Skeletal muscle tissue (tissue), 4 donors: Measurements from ENCODE around the gene ZNF469. TPM values are rescaled to one million over a fixed set of nuclear protein-coding genes. Genes with fewer than 3 reads are reported as not detected.
A peak's percentile ranks its signal among the peaks of the same experiment; 100 is the strongest.

ENCODE experiments used
- H3K27ac ChIP-seq: one replicate; pipeline ENCODE4 v1.7.0; 2013; ENCODE audit warnings: mild to moderate bottlenecking, low read depth, low read length, inconsistent platforms
- H3K27me3 ChIP-seq, 3 donors: one replicate each; pipeline ENCODE4 v1.7.0; 2013; ENCODE audit warnings: low read length in 3 of 3; ENCODE audit not compliant: control insufficient read depth in 3 of 3, insufficient read depth in 3 of 3
- H3K36me3 ChIP-seq, 3 donors: one replicate each; pipeline ENCODE4 v1.7.0; 2013; ENCODE audit warnings: low read length in 3 of 3; ENCODE audit not compliant: control insufficient read depth in 3 of 3, insufficient read depth in 3 of 3
- H3K4me1 ChIP-seq, 3 donors: one replicate each; pipeline ENCODE4 v1.7.0; 2013; ENCODE audit warnings: low read length in 3 of 3, mild to moderate bottlenecking in 3 of 3; ENCODE audit not compliant: control insufficient read depth in 3 of 3, insufficient read depth in 3 of 3
- H3K4me3 ChIP-seq, 3 donors: one replicate each; pipeline ENCODE4 v1.7.0; 2013; ENCODE audit warnings: low read length in 3 of 3
- H3K9ac ChIP-seq, 3 donors: one replicate each; pipeline ENCODE4 v1.7.0; 2013; ENCODE audit warnings: low read length in 3 of 3, mild to moderate bottlenecking in 3 of 3, moderate library complexity in 2 of 3, low read depth in 1 of 3
- H3K9me3 ChIP-seq, 3 donors: one replicate each; pipeline ENCODE4 v1.7.0; 2013; ENCODE audit warnings: low read length in 3 of 3; ENCODE audit not compliant: control insufficient read depth in 3 of 3
- total RNA-seq: library from RNA; depleted of rRNA; stranded (reverse); fragments of >200 nt; gene quantifications from one replicate; pipeline ENCODE4 v1.2.3, GENCODE V29; 2014
- donor health status: Osteomylitis.

Gene ZNF469
- total RNA-seq, 1 donor from 2014 or later: 3.7 TPM

- H3K27me3 ChIP-seq: peaks cover 3 to 6% (median 4%) of the 10 kb centered on the region in 3 donors
- no peak overlapping the region for H3K4me3 ChIP-seq
- no peaks in the 10 kb centered on the region for H3K36me3 ChIP-seq
- peaks cover 0 to 6% (median 0%) of the 10 kb centered on the region in 3 donors for H3K4me1 ChIP-seq
- H3K9me3 ChIP-seq: peaks cover 0 to 3% (median 0%) of the 10 kb centered on the region in 3 donors
- no peak overlapping the region for H3K27ac ChIP-seq
- H3K9ac ChIP-seq: no peak overlapping the region
These were observed 34.9 kb upstream of the ZNF469 start for GRCh38 chr16:88347656-88348376.

GRCh38 chr16:88348377-88349152, 34.2 kb upstream of the ZNF469 start:
- H3K36me3 ChIP-seq: no peaks in the 10 kb centered on the region
- no peak overlapping the region for H3K9ac ChIP-seq
- H3K27ac ChIP-seq: no peak overlapping the region
- H3K27me3 ChIP-seq: peaks cover 3 to 4% (median 4%) of the 10 kb centered on the region in 3 donors
- H3K9me3 ChIP-seq: no peaks in the 10 kb centered on the region
- H3K4me1 ChIP-seq: peaks cover 0 to 6% (median 0%) of the 10 kb centered on the region in 3 donors
- no peak overlapping the region for H3K4me3 ChIP-seq

GRCh38 chr16:88349153-88349902, 33.4 kb upstream of the ZNF469 start:
- no peaks in the 10 kb centered on the region for H3K9me3 ChIP-seq
- H3K27ac ChIP-seq: no peak overlapping the region
- H3K27me3 ChIP-seq: peaks cover 3 to 4% (median 4%) of the 10 kb centered on the region in 3 donors
- H3K4me3 ChIP-seq: no peak overlapping the region
- H3K9ac ChIP-seq: peak overlapping the region in 1 of 3 donors; percentile 16
- H3K4me1 ChIP-seq: peaks cover 0 to 6% (median 0%) of the 10 kb centered on the region in 3 donors
- no peaks in the 10 kb centered on the region for H3K36me3 ChIP-seq

GRCh38 chr16:88349903-88350900, 32.6 kb upstream of the ZNF469 start:
- Histone ChIP-seq H3K36me3 (no peaks in the 10 kb centered on the region), H3K4me1 (peaks cover 0 to 6% (median 0%) of the 10 kb centered on the region in 3 donors), H3K27ac (no peak overlapping the region), H3K9me3 (no peaks in the 10 kb centered on the region), H3K4me3 (no peak overlapping the region), H3K27me3 (peaks cover 3 to 4% (median 4%) of the 10 kb centered on the region in 3 donors), H3K9ac (peak overlapping the region in 1 of 3 donors; percentile 16)

- Histone ChIP-seq H3K27ac (no peak overlapping the region), H3K9ac (no peak overlapping the region), H3K9me3 (no peaks in the 10 kb centered on the region)
These were observed 31.8 kb upstream of the ZNF469 start for GRCh38 chr16:88350922-88351321.

GRCh38 chr16:88351491-88352101, 31.2 kb upstream of the ZNF469 start:
- Histone ChIP-seq H3K9ac (no peak overlapping the region), H3K36me3 (no peaks in the 10 kb centered on the region), H3K27me3 (peaks cover 3 to 4% (median 4%) of the 10 kb centered on the region in 3 donors), H3K4me3 (no peak overlapping the region), H3K4me1 (peaks cover 0 to 6% (median 0%) of the 10 kb centered on the region in 3 donors), H3K9me3 (no peaks in the 10 kb centered on the region), H3K27ac (no peak overlapping the region)

More at GRCh38 chr16:88350922-88351321, 31.8 kb upstream of the ZNF469 start:
- Histone ChIP-seq H3K27me3 (peaks cover 3 to 4% (median 4%) of the 10 kb centered on the region in 3 donors), H3K36me3 (no peaks in the 10 kb centered on the region), H3K4me1 (peaks cover 0 to 6% (median 0%) of the 10 kb centered on the region in 3 donors), H3K4me3 (no peak overlapping the region)

- Histone ChIP-seq H3K4me1 (peaks cover 0 to 6% (median 0%) of the 10 kb centered on the region in 3 donors), H3K36me3 (no peaks in the 10 kb centered on the region), H3K4me3 (no peak overlapping the region), H3K27me3 (peaks cover 4 to 7% (median 5%) of the 10 kb centered on the region in 3 donors), H3K9ac (no peak overlapping the region), H3K27ac (no peak overlapping the region), H3K9me3 (no peaks in the 10 kb centered on the region)
These were observed 30.2 kb upstream of the ZNF469 start for GRCh38 chr16:88352261-88353200.

GRCh38 chr16:88353232-88353631, 29.5 kb upstream of the ZNF469 start:
- no peaks in the 10 kb centered on the region for H3K36me3 ChIP-seq
- no peaks in the 10 kb centered on the region for H3K9me3 ChIP-seq
- H3K4me1 ChIP-seq: peaks cover 0 to 6% (median 0%) of the 10 kb centered on the region in 3 donors
- H3K27ac ChIP-seq: no peak overlapping the region
- H3K27me3 ChIP-seq: peaks cover 4 to 8% (median 5%) of the 10 kb centered on the region in 3 donors
- H3K4me3 ChIP-seq: no peak overlapping the region
- no peak overlapping the region for H3K9ac ChIP-seq
